Stimulated activated CD8-positive, alpha-beta memory T cell treated with anti-CD3 and anti-CD28 coated beads, Interleukin-15, amount 100 ng/mL, for 1 hour (primary cell): ENCODE results near the gene FEM1C.
"Not testable (repeated sequence)": the region's sequence is repeated elsewhere in the genome, so short reads cannot be mapped to it uniquely, and the experiment has no call there.

ENCODE experiments used
- DNase-seq: peaks from one replicate; pipeline ENCODE4 v3.0.0-alpha.2; 2020; ENCODE audit warnings: low read depth

The FEM1C gene

DNA sequence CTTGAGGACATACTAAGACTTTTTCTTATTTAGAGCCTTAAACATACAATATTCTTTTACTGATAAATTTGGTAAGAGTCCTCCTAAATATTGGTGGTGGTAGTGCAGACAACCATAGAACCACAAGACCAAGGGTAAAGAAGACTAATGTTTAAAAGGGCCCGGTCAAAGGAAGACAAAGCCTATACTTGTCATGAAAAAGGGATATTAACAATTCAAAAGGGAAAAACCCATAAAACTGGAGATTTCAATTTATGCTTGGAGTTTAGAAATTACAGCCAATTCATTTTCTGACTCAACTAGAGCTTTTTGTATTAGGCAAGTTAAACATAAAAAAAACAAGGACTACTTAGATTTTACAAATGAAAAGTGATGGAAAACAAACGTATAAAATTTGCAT is 24.4 kb downstream of the FEM1C start:
- DNase-seq, result no peak

- DNase-seq, result no peak
These were observed 28.2 kb downstream of the FEM1C start for GRCh38 chr5:115516372-115516771.

GRCh38 chr5:115514220-115514619 is 30.4 kb downstream of the FEM1C start:
- DNase-seq, result no peak

- DNase-seq, result no peak
These were observed 32.9 kb downstream of the FEM1C start for GRCh38 chr5:115511632-115512031.

DNA sequence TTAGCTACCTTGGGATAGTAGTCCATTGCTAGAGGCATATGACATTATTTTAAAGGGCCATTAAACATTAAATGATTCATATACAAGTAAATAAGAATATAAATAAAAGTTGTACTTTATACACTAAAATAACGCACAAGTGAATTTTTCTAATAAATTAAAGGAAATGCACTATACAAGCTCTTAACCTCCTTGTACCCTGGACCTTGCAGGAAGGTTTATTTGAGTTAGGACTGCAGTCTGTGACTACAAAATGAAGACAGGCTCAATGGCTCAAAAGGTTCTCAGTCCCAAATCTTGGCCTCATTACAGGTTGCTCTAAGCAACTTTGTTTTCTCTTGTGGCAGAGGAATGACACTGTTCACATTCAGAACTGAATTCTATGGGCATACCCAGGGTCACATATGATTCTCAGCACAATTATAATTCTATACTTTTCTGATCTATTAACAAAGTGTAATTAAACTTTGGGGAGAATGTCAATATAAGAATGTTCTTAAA is 34.4 kb downstream of the FEM1C start:
- DNase-seq, result no peak

DNA sequence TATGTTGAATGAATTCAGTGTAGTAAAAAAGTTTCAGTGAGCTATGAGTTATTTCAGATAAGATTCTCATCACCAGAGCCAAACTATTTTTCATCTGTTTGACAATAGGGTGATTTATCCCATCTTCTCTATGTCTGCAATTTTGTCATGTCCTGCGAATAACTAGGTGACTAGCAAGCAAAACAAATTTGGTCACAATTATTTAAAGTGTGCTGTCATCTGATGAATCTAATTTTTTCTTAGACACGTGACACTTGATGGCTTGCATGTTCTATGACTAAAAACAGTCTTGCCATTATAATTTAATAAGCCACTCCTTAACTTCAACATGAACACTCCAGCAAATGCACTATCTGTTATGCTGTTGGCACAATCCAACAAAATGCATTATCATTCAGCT is 35.0 kb downstream of the FEM1C start:
- DNase-seq, result no peak

- no peak for DNase-seq
These were observed 36.9 kb downstream of the FEM1C start for GRCh38 chr5:115507681-115508080.

GRCh38 chr5:115503420-115503819 is 41.2 kb downstream of the FEM1C start:
- no peak for DNase-seq

DNA sequence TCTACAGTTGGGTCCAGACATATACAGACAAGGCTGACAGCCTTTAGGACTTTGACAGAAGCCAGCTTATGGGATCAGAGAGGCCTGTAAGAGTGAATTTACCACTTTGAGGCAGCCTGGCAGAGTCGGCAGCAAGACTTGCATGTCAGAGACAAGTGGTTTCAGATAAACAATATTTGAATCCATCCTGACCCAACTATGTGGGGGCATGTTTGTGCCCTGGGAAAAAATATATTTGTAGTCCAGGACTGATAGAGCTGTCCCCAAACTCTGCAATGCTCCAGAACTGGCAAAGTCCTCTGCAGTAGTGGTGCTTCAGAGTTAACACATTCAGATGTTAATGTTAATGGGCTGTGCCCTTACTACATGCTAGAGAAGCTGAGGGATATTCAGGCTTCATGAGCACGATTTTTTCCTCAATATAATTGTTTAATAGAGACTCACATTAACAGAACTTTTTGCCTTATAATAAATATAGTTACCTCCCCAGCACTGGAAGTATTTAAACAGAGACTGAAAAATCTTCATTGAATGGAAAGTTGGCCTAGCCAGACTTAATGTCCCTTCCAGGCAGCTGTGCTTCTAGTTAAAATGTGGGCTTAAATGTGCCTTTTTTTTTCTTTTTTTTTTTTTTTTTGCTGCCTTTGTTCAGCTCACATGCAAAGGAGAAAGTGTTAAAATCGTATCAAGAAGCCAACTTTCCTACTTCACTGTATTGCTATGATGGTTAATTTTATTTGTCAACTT is 42.9 kb downstream of the FEM1C start:
- DNase-seq, result no peak

- DNase-seq, result no peak
These were observed 44.4 kb downstream of the FEM1C start for GRCh38 chr5:115500225-115500624.

- no peak for DNase-seq
These were observed 47.5 kb downstream of the FEM1C start for GRCh38 chr5:115496936-115497576.

DNA sequence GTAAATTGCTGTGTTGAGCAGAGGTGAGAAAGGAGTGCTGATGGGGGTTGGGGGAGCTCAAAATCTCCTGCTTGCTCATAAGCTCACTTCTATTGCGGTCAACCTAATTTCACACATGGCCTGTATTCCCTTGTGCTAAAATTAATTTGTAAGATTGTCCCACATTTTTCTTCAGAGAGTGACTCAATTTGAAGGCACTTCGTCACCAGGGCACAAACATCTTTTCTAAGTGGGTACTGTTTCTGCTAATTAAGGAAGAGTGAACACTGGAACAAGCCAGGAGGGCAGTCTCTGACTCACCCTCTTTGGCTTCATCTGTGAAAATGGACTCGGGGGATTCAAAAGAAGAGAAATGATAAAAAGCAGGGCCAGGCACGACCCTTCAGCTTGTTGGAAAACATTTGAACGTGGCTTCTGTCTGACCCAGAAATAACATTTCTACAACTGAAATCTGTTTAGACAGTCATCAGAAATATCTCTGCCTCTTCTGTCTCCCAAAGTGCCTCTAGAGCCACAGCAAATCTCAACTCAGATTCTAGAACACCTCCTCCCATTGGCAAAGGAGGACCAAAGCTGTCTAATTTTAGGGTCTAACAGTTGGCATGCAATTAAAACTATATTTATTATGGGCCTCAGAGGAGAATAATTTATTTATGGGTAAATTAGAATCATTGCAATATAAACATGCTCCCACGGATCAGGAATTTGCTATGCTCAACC is 49.8 kb downstream of the FEM1C start:
- no peak for DNase-seq

- DNase-seq, result no peak
These were observed 54.0 kb downstream of the FEM1C start for GRCh38 chr5:115490596-115490995.

GRCh38 chr5:115489733-115490132 is 54.8 kb downstream of the FEM1C start:
- DNase-seq, result no peak

DNA sequence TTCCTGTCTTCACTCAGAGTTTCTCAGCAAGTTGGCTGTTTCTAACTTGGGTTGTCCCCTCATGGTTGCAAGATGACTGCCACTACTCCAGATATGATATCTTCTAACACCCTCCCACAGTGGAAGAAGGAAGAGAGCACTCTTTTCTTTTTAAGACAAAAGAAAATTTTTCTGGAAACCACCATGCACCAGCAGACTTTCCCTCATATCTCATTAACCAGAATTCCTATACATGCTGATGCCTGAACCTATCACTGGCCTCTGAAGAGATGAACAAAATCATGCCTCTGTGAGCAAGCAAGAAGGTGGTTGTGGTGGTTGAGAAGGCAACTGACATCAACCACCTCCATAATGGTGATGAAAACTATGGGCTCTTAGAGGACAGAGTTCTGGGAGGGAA is 56.8 kb downstream of the FEM1C start:
- DNase-seq, result no peak

DNA sequence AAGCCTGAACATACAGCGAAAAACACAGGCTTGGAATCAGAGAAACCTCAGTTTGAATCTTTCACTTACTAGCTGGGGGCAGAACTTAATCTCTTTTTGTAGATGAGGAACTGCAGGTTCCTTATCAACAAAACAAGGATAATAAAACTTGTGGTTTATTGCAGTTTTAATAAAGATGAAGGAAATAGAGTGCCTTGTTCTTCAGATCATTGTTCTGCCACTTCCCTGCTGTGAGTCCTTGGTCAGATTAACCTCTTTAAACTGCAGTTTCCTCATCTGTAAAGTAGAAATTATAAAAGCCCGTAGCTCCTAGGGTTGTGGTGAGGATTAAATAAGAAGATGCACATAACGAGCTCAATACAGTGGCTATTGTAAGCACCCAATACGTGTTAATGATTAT is 57.4 kb downstream of the FEM1C start:
- DNase-seq, result no peak

DNA sequence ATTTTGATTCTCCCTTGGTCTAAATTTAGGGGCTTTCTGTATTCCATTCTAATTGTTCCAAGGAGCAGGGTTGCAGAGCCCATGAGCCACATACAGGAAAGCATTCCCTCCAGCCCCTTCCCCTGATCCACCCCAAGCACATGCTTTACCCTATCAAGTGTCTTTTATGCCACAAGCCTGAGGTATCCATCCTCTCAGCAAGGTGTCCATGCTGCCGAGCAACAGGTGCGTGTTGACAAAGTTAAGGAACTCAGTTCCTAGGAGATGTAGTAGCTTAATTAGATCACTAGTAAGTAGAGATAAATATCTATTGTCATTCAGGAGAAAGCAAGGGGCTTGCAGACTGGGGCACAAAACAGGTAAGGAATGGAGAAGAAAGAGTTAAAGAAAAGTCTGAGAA is 57.8 kb downstream of the FEM1C start:
- no peak for DNase-seq

GRCh38 chr5:115484368-115484767 is 60.2 kb downstream of the FEM1C start:
- no peak for DNase-seq

GRCh38 chr5:115480900-115481299 is 63.7 kb downstream of the FEM1C start:
- no peak for DNase-seq

DNA sequence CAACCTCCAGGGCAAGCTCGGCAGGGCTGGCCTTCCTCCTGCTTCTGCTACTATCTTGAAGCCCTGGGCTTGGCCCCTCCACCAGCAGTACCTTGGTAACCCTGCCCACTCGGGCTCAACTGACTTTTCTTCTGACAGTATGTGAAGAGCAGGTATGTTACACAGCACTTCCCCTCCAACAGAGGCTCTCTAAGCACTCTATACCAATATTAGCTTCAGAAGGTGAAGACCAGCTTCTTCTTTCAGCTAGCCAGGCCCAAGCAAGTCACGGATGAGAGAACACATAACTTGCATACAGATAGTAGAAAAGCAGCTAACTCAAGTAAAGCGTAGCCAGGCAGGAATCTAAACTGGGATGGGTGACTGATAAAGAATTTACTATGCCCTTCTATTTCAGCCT is 64.3 kb downstream of the FEM1C start:
- no peak for DNase-seq

DNA sequence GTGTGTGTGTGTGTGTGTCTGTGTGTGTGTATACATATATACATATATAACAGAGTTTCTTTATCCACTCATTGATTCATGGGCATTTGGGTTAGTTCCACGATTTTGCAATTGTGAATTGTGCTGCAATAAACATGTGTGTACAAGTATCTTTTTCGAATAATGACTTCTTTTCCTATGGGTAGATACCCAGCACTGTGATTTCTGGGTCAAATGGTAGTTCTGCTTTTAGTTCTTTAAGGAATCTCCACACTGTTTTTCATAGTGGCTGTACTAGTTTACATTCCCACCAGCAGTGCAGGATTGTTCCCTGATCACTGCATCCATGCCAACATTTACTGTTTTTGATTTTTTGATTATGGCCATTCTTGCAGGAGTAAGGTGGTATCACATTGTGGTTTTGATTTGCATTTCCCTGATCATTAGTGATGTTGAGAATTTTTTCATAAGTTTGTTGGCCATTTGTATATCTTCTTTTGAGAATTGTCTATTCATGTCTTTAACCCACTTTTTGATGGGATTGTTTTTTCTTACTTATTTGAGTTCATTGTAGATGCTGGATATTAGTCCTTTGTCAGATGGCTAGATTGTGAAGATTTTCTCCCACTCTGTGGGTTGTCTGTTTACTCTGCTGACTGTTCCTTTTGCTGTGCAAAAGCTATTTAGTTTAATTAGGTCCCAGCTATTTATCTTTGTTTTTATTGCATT is 65.3 kb downstream of the FEM1C start:
- DNase-seq, result not testable (repeated sequence)

DNA sequence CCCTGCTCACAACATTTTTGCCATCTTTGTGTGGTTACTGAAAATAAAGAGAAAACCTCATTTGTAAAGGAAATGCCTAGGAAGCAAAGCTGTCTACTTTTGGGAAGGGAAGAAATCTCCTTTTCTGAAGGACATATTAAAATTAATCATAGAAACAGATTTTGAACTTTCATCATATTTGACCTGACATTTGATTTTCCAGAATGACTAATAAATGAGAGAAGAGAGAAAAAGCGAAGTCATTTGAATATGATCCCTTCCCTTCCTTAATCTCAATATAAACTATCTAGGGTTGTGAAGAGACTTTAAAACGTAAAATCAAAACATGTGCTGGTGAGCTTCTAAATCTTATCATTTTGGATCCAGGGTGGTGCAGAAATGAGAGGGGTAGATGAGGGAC is 66.3 kb downstream of the FEM1C start:
- DNase-seq, result no peak
